DND-41 (cell line): ENCODE data around the gene DPEP1.

Experiments
- ATAC-seq: fragments of 200-7000 bp; cut with Tn5 transposase; 3 replicates; pipeline ENCODE4 v1.9.1; 2021; ENCODE audit warnings: low read depth; ENCODE audit not compliant: insufficient read depth
- DNase-seq: peaks from one replicate; pipeline ENCODE4 v3.0.0-alpha.2; 2020
- H2AFZ ChIP-seq: 2 replicates; pipeline ENCODE4 v1.6.0; 2012; ENCODE audit warnings: low read depth, low read length
- H3K27ac ChIP-seq: 2 replicates; pipeline ENCODE4 v1.5.1; 2012; ENCODE audit warnings: low read length, inconsistent platforms
- H3K27me3 ChIP-seq: fragments of 200-600 bp; sonication (generic); 2 replicates; pipeline ENCODE4 v1.6.0; 2012; ENCODE audit warnings: low read length, mild to moderate bottlenecking, inconsistent platforms; ENCODE audit not compliant: insufficient read depth, poor library complexity
- H3K36me3 ChIP-seq: 2 replicates; pipeline ENCODE4 v1.5.1; 2012; ENCODE audit warnings: low read length, inconsistent platforms; ENCODE audit not compliant: insufficient read depth
- H3K4me1 ChIP-seq: 2 replicates; pipeline ENCODE4 v1.5.1; 2012; ENCODE audit warnings: mild to moderate bottlenecking, low read length; ENCODE audit not compliant: insufficient read depth
- H3K4me2 ChIP-seq: 2 replicates; pipeline ENCODE4 v1.6.0; 2012; ENCODE audit warnings: mild to moderate bottlenecking, moderate library complexity, low read length, inconsistent platforms; ENCODE audit not compliant: insufficient read depth
- H3K4me3 ChIP-seq, 2 experiments: fragments of 200-600 bp in 1 of 2; shearing (Covaris generic) in 1 of 2; 2 replicates each; pipeline ENCODE4 v1.5.1; 2012 to 2016; ENCODE audit warnings: inconsistent platforms in 2 of 2, low read length in 2 of 2, mild to moderate bottlenecking in 2 of 2, low read depth in 1 of 2, moderate library complexity in 1 of 2
- H3K79me2 ChIP-seq: 2 replicates; pipeline ENCODE4 v1.6.0; 2012; ENCODE audit warnings: low read length, inconsistent platforms; ENCODE audit not compliant: insufficient read depth
- H3K9ac ChIP-seq: 2 replicates; pipeline ENCODE4 v1.6.0; 2012; ENCODE audit warnings: low read depth, mild to moderate bottlenecking, inconsistent platforms, low read length, moderate library complexity
- H3K9me3 ChIP-seq: 2 replicates; pipeline ENCODE4 v1.5.1; 2012; ENCODE audit warnings: low read length, moderate library complexity, mild to moderate bottlenecking, inconsistent platforms; ENCODE audit not compliant: insufficient read depth, severe bottlenecking
- H4K20me1 ChIP-seq: 2 replicates; pipeline ENCODE4 v1.6.0; 2012; ENCODE audit warnings: low read length; ENCODE audit not compliant: insufficient read depth
- CTCF ChIP-seq: IDR thresholded peaks from 2 replicates; pipeline ENCODE4 v1.5.1; 2012; ENCODE audit warnings: borderline replicate concordance, low read length, moderate library complexity, mild to moderate bottlenecking; ENCODE audit not compliant: poor library complexity, severe bottlenecking; ENCODE audit errors: extremely low read depth
- EZH2 ChIP-seq: IDR thresholded peaks from 3 replicates; pipeline ENCODE4 v1.6.1; 2012; ENCODE audit warnings: borderline replicate concordance, low read depth, mild to moderate bottlenecking, moderate library complexity, low read length, inconsistent platforms; ENCODE audit not compliant: severe bottlenecking

DPEP1 gene

GRCh38 chr16:89687092-89687940 is 73.9 kb downstream of the DPEP1 start:
- peaks cover 28% of the 10 kb centered on the region for H3K36me3 ChIP-seq
- DNase-seq (no peak), ATAC-seq (peak; percentile 52)
- TF ChIP-seq CTCF (peak; percentile 20), EZH2 (no peak)
- H3K79me2 ChIP-seq: peaks cover 20% of the 10 kb centered on the region
- peak overlapping the region; percentile 98 for H2AFZ ChIP-seq
- peak overlapping the region; percentile 43 to 75; a peak in 3 of 4 replicates for H3K4me3 ChIP-seq
- H3K9me3 ChIP-seq: peaks cover 8% of the 10 kb centered on the region
- peak overlapping the region; percentile 70 for H3K9ac ChIP-seq
- H3K27me3 ChIP-seq: no peaks in the 10 kb centered on the region
- H3K4me2 ChIP-seq: peak overlapping the region; percentile 89
- H3K4me1 ChIP-seq: peaks cover 22% of the 10 kb centered on the region
- no peaks in the 10 kb centered on the region for H4K20me1 ChIP-seq
- peak overlapping the region; percentile 96 for H3K27ac ChIP-seq
